HG03432 (cell line): ENCODE results near the gene SF3B6.
A peak's percentile ranks its signal among the peaks of the same experiment; 100 is the strongest.
"Not testable (repeated sequence)": the region's sequence is repeated elsewhere in the genome, so short reads cannot be mapped to it uniquely, and the experiment has no call there.

Experiments used
- ATAC-seq: cut with Tn5 transposase; IDR thresholded peaks from one replicate; pipeline ENCODE4 v1.9.1; 2021; ENCODE audit warnings: mild to moderate bottlenecking, moderate library complexity; ENCODE audit not compliant: unreplicated experiment

Gene SF3B6

GRCh38 chr2:24054366-24055010 is 21.6 kb downstream of the SF3B6 start:
- ATAC-seq, result no peak

GRCh38 chr2:24052951-24053350 is 23.2 kb downstream of the SF3B6 start:
- no peak for ATAC-seq

GRCh38 chr2:24051833-24052232 is 24.3 kb downstream of the SF3B6 start:
- ATAC-seq, result no peak

DNA sequence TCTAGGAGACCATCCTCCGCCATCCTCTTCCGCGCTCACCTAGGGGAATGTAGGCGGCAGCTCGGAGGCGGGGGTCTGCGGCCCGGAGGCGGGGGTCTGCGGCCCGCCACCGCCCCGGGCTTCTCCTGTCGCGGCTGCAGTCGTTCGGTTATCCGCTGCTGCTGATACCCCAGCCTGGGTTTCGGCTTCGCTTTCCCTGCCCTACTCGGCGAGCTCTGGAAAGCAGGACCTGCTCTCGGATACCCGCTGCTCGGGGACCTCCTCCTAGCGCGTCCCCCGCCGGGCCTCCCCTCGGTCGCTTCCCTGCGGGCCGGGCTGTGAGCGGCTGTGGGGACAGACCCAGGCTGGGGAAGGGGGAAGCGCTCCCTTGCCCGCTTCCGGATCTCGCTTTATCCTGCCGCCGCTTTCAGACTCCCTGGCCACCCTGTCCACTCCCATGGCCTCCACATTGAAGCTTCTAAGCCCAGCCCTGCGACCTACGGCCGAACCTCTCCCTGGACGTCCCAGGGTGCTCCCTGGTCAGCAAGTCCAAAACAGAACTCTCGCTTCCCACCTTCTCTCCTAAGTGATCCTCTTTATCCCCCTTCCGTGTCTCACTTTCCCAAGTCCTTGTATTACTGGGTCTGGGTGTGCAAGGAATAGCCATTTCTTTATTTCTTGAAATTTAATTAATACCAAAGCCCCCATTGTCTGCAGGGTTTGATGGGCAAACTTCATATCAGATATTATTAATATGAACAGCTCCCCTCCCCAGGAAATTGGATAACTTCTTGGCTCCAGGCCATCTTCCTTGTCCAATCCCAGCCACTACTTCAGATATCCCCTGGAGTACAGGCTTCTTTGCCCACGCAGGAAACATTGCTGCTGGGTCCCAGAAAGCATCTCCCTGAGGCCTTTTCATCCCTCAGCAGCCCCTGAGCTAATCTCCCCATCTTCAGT is 25.8 kb downstream of the SF3B6 start:
- no peak for ATAC-seq

DNA sequence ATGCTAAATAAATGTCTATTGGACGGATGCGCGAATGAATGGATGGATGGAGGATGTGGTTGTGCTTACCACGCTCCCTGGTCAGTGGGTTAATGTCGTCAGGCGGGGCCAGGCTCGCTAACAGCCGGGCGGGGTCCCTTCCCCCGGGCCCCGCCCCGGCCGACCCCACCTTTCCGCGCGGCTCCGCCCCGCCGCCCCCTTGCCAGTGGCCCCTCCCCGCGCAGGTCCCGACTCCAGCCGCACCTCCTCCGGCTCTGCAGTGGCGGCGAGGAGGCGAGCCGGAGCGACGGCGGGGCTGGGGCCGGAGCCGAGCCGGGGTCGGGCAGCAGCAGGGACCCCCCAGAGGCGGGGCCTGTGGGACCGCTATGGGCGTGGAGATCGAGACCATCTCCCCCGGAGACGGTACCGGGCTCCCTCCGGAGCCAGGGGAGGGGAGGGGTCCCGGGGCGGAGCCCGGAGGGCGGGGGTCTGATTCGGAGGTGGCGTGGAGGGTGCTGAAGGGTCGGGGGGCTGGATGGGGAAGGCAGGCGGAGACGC is 26.6 kb downstream of the SF3B6 start, which contains the start of gene FKBP1B:
FKBP1B (plus strand) TSS at position 257 of the 537 bp plus-strand sequence; CDS start at position 366, 109 bp downstream.
- peak; percentile 30 for ATAC-seq

DNA sequence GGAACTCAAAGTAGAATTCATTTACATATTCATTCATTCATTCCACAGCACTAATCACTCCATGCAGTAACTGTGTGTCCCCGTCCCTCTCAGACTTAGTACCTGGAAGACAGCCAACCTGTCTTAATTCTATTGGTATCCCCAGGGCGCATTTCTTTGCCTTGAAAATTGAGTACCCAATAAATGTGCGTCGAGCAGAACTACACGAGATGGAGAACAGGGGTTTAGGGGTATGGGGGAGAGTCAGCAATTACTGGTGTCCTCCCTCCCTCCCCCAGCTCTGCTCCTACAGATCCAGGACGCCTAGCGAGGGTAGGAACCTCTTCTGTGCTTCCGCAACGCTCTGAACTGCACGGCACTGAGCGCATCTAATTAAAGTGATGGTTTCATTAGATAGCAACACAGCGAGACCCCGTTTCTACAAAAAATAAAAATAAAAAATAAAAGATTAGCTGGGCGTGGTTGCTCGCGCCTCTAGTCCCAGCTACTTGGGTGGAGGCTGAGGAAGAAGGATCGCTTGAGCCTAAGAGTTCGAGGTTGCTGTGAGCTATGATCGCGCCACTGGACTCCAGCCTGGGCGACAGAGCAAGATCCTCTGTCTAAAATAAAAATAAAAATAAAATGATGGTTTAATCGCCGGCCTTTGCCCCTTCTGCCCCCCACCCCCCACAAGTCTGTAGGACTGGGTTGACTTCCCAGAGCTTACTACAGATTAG is 27.2 kb downstream of the SF3B6 start:
- no peak for ATAC-seq

DNA sequence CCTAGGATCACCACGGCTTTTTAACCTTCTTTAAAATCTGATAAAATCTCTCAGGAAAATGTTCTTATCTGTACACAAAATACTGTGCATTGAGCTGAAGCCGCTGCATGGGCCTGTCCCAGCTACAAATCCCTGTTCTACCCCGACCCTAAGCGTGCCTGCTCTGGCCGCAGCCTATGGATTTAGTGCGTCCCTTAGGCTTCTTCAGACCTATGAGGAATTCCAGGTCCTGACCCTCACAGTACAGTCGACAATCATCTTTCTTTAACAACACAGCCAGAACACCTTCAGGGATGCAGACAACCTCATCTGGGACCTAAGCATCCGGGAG is 28.5 kb downstream of the SF3B6 start:
- ATAC-seq, result no peak

- ATAC-seq, result peak; percentile 98
These were observed 29.0 kb downstream of the SF3B6 start, which contains the start of gene WDCP for GRCh38 chr2:24046930-24047702. Gene WDCP, minus strand, starts transcription at chr2:24047391. Its CDS starts 7,897 bp downstream, at chr2:24039494.

DNA sequence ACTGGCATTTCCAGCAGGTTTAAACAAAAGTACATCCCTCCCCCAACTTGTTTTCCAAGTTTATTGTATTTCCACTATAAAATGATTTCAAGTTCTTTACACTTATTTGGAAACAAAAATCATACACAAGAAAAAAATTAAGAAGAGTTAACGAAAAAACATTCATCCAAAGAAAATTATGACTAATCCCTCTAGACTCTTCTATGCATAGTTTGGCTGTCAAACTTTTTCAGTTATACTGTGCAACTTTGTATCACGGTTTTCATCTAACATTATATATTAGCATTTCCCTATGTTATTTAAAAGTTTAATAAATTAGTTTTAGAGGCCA is 29.6 kb downstream of the SF3B6 start:
- ATAC-seq, result no peak

- no peak for ATAC-seq
These were observed 30.3 kb downstream of the SF3B6 start for GRCh38 chr2:24045511-24046508.

DNA sequence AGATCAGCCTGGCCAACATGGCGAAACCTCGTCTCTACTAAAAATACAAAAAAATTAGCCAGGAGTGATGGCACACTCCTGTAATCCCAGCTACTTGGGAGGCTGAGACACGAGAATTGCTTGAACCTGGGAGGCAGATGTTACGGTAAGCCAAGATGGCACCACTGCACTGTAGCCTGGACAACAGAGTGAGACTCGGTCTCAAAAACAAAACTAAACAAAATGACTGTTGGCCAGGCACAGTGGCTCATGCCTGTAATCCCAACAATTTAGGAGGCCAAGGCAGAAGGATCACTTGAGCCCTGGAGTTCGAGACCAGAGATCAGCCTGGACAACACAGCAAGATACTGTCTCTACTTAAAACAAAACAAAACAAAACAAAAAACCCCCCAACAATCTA is 33.0 kb downstream of the SF3B6 start:
- not testable (repeated sequence) for ATAC-seq

DNA sequence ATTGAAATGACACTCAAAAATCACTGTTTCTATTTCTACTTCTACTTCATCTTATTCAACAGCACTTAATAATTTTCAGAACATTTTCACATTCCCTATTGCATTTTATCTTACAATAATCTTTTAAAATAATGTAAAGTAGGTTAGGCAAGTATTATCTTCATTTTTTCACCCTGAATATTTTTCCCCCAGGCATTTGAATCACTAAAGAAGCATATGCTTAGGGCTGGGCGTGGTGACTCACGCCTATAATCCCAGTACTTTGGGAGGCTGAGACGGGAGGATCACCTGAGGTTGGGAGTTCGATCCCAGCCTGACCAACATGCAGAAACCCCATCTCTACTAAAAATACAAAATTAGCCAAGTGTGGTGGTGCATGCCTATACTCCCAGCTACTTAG is 35.6 kb downstream of the SF3B6 start:
- no peak for ATAC-seq

- ATAC-seq, result no peak
These were observed 37.2 kb downstream of the SF3B6 start for GRCh38 chr2:24038786-24039499.

GRCh38 chr2:24026233-24026632 is 49.9 kb downstream of the SF3B6 start:
- ATAC-seq, result no peak

GRCh38 chr2:24024996-24025663 is 51.0 kb downstream of the SF3B6 start:
- no peak for ATAC-seq

DNA sequence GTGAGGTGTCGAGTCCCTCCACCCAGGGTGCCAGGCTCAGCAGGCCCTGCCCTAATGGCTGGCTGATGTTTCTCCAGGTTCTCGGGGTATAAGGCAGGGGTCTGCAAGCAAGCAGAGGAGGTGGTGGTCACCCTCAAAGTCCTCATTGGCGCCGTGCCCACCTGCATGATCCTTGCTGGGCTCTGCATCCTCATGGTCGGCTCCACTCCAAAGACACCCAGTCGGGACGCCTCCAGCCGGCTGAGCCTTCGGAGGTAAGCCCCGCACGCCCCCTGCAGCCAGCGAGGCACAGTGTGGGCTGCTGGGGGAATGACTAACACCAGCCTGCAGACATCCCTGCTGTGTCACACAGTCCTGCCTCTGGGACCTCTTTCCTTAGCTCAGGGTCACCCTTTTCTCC is 52.1 kb downstream of the SF3B6 start:
- ATAC-seq, result no peak

GRCh38 chr2:24022975-24023575 is 53.1 kb downstream of the SF3B6 start:
- ATAC-seq, result no peak
